GM12878 (cell line): ENCODE results near the gene AXL. TPM values are rescaled to one million over a fixed set of nuclear protein-coding genes. Genes with fewer than 3 reads are reported as not detected.

Experiments used
- BCLAF1 ChIP-seq: fragments of 450-650 bp; IDR thresholded peaks from 2 replicates; pipeline ENCODE4 v1.6.1; 2017; ENCODE audit warnings: antibody characterized with exemption, mild to moderate bottlenecking, moderate library complexity
- BHLHE40 ChIP-seq, 2 experiments: fragments of 450-650 bp in 1 of 2; IDR thresholded peaks; 2 replicates each; pipeline ENCODE4 v1.6.1; 2011 to 2017; ENCODE audit warnings: low read depth in 2 of 2, borderline replicate concordance in 1 of 2, improper control_type of control experiment in 1 of 2, low read length in 1 of 2, mild to moderate bottlenecking in 1 of 2
- BMI1 ChIP-seq: fragments of 450-650 bp; IDR thresholded peaks from 2 replicates; pipeline ENCODE4 v1.6.1; 2016; ENCODE audit warnings: mild to moderate bottlenecking, moderate library complexity, borderline replicate concordance
- ESRRA ChIP-seq: IDR thresholded peaks from 2 replicates; pipeline ENCODE4 v1.6.1; 2012; ENCODE audit warnings: mild to moderate bottlenecking, low read length, improper control_type of control experiment
- HCFC1 ChIP-seq: fragments of 150-350 bp; IDR thresholded peaks from 2 replicates; pipeline ENCODE4 v1.6.1; 2014; ENCODE audit warnings: low read length
- HDGF ChIP-seq: fragments of 450-650 bp; IDR thresholded peaks from 2 replicates; pipeline ENCODE4 v1.6.1; 2016; ENCODE audit warnings: antibody characterized with exemption
- MTA2 ChIP-seq: fragments of 450-650 bp; IDR thresholded peaks from 2 replicates; pipeline ENCODE4 v1.6.1; 2016; ENCODE audit warnings: low read depth, mild to moderate bottlenecking, moderate library complexity
- MYB ChIP-seq: fragments of 150-350 bp; IDR thresholded peaks from 2 replicates; pipeline ENCODE4 v1.6.1; 2014; ENCODE audit warnings: mild to moderate bottlenecking, low read depth, low read length, borderline replicate concordance
- NFYB ChIP-seq: IDR thresholded peaks from 2 replicates; pipeline ENCODE4 v1.6.1; 2011; ENCODE audit warnings: low read depth, mild to moderate bottlenecking, low read length, improper control_type of control experiment, moderate library complexity; ENCODE audit not compliant: insufficient read depth
- NRF1 ChIP-seq: conservative IDR thresholded peaks from 2 replicates; pipeline ENCODE4 v1.6.1; 2011; ENCODE audit warnings: mild to moderate bottlenecking, low read depth, low read length, improper control_type of control experiment
- RAD51 ChIP-seq: fragments of 450-650 bp; IDR thresholded peaks from 2 replicates; pipeline ENCODE4 v1.6.1; 2016; ENCODE audit warnings: moderate library complexity, mild to moderate bottlenecking, inconsistent platforms
- SPI1 ChIP-seq: IDR thresholded peaks from 2 replicates; pipeline ENCODE4 v1.6.1; 2011; ENCODE audit warnings: low read depth, mild to moderate bottlenecking, low read length, moderate library complexity, borderline replicate concordance; ENCODE audit not compliant: insufficient read depth
- STAT3 ChIP-seq: IDR thresholded peaks from 2 replicates; pipeline ENCODE4 v1.6.1; 2011; ENCODE audit warnings: low read depth, low read length, improper control_type of control experiment
- ZBTB11 ChIP-seq: fragments of 450-650 bp; formaldehyde crosslinking; IDR thresholded peaks from 2 replicates; pipeline ENCODE4 v1.5.0; 2022; ENCODE audit warnings: mild to moderate bottlenecking, missing genetic modification characterization
- ZBTB4 ChIP-seq: fragments of 450-650 bp; formaldehyde crosslinking; IDR thresholded peaks from 2 replicates; pipeline ENCODE4 v1.4.0; 2022; ENCODE audit warnings: mild to moderate bottlenecking, moderate library complexity
- polyA plus RNA-seq, 11 experiments: library from polyadenylated mRNA; depleted of rRNA in 4 of 11; unstranded in 6 of 11; stranded (reverse) in 5 of 11; fragments of >200 nt; fragmentation: Nextera tagmentation in 4 of 11; fragmentation: Illumina TruSeq in 1 of 11; extraction: Ambion mirVana in 4 of 11; extraction: Trizol in 1 of 11; gene quantifications; 1 replicate in 1 of 11; 2 replicates in 10 of 11; pipeline versions ENCODE4 v1.2.1 to v1.2.3, GENCODE V29; 2011 to 2016; ENCODE audit warnings: inconsistent platforms in 2 of 11, missing spikeins in 2 of 11, low read depth in 1 of 11
- total RNA-seq, 4 experiments: library from RNA; depleted of rRNA in 3 of 4; stranded (reverse); fragments of >200 nt in 3 of 4; fragmentation: Illumina TruSeq in 1 of 4; extraction: Trizol in 1 of 4; gene quantifications; 2 replicates each; pipeline versions ENCODE4 v1.2.1 to v1.2.3, GENCODE V29; 2013 to 2021
- TF ChIP-seq, protein P1 (sequence below): IDR thresholded peaks from 2 replicates; pipeline ENCODE4 v1.6.1; 2011; ENCODE audit warnings: borderline replicate concordance, low read depth, mild to moderate bottlenecking, moderate library complexity, low read length; ENCODE audit not compliant: insufficient read depth, poor library complexity, severe bottlenecking

The AXL gene
- total and polyA plus RNA-seq, 10 of the 15 experiments (the other 5 are each of a cell fraction or from before 2014, with no cell fraction given): under 0.01 to 0.33 (median 0.07) TPM; not detected in 4

- TF ChIP-seq BHLHE40 (IDR thresholded peaks at IDR 0.05; ENCODE audit: borderline replicate concordance in 1 of 2, low read depth in 2 of 2, low read length in 1 of 2): peak; percentile 63 to 64; a peak in 3 of 4 replicates
- no peak for TF ChIP-seq STAT3
- no peak for TF ChIP-seq HCFC1
- no peak for TF ChIP-seq ZBTB4 (CRISPR knock-in tag)
- TF ChIP-seq ZBTB11 (CRISPR knock-in tag): no peak
- no peak for TF ChIP-seq ESRRA
- no peak for TF ChIP-seq NRF1
- TF ChIP-seq, protein P1, sequence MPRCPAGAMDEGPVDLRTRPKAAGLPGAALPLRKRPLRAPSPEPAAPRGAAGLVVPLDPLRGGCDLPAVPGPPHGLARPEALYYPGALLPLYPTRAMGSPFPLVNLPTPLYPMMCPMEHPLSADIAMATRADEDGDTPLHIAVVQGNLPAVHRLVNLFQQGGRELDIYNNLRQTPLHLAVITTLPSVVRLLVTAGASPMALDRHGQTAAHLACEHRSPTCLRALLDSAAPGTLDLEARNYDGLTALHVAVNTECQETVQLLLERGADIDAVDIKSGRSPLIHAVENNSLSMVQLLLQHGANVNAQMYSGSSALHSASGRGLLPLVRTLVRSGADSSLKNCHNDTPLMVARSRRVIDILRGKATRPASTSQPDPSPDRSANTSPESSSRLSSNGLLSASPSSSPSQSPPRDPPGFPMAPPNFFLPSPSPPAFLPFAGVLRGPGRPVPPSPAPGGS: peak; percentile 8
- no peak for TF ChIP-seq BMI1
- no peak for TF ChIP-seq MYB
- no peak for TF ChIP-seq RAD51
- TF ChIP-seq MTA2: no peak
- TF ChIP-seq BCLAF1: no peak
- no peak for TF ChIP-seq SPI1
- TF ChIP-seq HDGF: peak; percentile 94
- TF ChIP-seq NFYB: no peak
Measured at GRCh38 chr19:41308450-41309179, 89.6 kb downstream of the AXL start (continued).
